ENCODE results near the gene HDX.
"Not testable (repeated sequence)": the region's sequence is repeated elsewhere in the genome, so short reads cannot be mapped to it uniquely, and the experiment has no call there.

HDX gene

DNA sequence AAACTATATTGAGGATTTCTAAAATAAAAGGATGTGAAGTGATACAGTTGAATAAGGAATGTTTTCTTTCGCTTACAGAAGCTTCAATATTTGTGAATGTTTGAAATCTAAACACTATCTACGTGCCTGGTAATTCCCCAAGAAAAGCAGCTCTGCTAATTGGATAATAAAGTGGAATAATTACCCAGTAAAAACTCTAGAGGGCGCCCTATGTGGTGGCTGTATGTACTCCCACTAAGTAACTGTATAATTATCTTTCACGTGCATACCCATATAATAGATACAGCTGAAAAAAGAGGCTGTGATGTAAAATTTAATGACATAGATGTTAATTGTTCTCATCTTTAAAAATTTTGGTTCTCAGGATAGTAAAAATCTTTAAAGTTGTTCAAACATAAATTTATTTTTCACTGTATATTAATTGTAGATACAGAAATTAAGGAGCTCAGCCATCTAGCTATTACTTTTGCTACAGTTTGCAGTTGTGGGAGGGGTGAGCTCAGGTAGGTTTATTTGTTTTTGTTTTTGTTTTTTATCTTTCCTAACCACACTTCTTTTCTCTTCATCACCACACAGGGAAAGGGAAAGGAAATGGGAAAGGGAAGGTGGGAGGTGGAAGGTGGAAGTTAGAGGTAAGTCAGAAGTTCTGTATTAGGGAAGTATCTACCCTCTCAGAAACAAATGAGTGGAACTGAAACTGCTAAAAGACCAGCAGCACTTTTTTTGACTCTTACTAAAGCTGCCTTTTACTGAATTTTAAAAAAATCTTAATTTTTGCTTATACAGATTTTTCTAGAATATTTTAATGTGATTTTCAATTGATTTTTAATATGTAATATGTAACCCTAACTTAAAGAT lies 162.5 kb downstream of the HDX start:
- DNase-seq (ENCODE audit: low spot score): no peak

DNA sequence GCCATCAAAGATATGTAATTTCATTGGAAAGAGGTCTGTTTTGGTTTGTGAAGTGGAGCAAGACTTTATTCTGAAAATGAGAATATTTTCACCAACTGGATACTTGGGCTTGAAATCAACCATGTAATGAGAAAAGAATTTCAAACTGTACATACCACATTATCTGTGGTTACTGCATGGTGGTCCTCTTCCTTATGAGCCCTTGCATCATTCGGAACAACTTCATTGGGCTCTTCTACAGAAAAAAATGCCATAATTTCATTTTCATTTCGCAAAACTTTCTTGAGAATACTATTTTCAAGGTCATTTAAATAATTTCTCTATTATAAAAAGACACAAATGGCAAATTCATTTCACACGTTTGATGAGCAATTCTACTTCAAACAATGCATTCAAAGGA lies 165.6 kb downstream of the HDX start:
- DNase-seq (ENCODE audit: low spot score): no peak

- DNase-seq (ENCODE audit: low spot score): no peak
Measured at GRCh38 chrX:84335121-84335520, 167.1 kb downstream of the HDX start.

DNA sequence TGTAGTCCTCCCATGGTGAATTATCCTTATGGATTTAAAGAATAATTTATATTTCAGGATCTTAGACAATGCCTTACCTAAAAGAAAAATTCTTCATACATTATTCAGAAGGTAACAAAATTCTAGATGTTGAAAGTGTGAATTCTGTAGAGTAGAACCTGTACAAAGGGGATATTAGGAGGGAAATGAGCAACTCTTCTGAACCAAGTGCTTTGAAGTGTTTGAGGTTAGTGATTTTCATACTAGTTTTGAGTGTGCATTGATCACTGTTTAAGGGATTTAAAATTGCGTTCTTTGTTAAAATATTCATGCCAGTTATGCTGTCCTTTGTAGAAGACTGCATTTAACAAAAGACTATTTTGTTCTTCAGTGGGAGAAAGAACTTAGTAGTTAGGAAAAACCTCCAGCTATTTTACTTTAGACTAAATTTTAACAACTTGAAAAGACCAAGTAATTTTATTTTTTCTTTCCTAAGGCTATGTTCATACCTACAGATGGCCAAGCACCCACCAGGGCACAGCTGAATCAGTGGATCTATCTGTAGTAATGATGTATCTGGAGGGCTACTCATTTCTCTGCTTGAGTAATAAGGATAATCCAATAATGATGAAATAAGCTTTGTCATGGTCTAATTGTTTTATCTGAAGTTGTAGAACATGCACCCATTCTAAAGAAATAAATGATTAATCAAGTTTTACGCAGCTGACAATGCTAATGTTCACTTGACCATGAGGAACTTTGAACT lies 180.0 kb downstream of the HDX start:
- no peak for DNase-seq (ENCODE audit: low spot score)

DNA sequence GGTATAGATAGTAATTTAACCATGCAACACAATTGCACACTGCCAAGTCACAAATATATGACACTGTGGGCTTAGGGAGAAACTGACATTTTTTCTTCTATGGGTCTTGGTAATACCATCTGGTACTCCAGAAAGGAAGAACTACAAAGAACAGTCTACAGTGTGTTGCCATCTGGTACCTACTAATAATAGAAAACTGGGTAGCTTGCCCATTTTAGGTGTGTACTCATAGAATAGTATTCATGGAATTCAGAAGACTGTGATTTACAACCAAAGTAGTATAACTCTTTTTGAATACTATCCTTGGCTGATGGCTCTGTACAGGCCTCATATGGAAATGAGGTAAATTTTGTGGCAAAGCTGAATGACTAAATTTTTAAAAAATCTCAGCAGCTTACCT lies 181.6 kb downstream of the HDX start:
- no peak for DNase-seq (ENCODE audit: low spot score)

GRCh38 chrX:84320023-84320422 lies 182.2 kb downstream of the HDX start:
- DNase-seq (ENCODE audit: low spot score): no peak

DNA sequence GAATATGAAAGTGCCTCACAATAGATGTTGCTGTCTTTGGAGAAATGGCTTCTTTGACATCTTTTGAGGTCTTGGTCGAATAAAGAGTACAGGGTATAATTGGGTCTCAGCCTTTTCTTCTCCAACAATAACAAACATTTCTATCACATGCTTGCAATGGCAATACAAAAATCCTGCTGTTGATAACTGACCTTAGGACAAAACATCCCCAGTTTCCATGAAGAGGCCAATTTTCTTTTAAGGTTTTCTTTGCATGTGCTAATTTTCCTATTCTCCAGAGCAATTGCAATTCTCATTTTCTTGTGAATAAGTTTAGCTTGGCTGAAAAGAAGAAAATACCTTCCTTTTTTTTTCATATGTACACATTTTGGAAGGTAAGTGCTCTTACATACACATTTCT lies 183.6 kb downstream of the HDX start:
- DNase-seq (ENCODE audit: low spot score): no peak

DNA sequence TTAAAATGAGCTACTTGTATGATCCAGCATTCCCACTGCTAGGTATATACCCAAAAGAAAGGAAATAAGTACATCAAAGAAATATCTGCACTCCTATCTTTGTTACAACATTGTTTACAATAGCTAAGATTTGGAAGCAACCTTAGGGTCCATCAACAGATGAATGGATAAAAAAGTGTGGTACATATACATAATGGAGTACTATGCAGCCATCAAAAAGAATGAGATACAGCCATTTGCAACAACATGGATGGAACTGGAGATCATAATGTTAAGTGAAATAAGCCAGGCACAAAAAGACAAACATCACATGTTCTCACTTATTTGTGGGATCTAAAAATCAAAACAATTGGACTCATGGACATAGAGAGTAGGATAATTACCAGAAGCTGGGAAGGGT lies 186.3 kb downstream of the HDX start:
- not testable (repeated sequence) for DNase-seq (ENCODE audit: low spot score)
